GM18858 (cell line): ENCODE measurements around the gene VANGL1.
"Not testable (repeated sequence)": the region's sequence is repeated elsewhere in the genome, so short reads cannot be mapped to it uniquely, and the experiment has no call there.

Source experiments
- ATAC-seq: cut with Tn5 transposase; IDR thresholded peaks from one replicate; pipeline ENCODE4 v1.9.1; 2021; ENCODE audit not compliant: unreplicated experiment

VANGL1 gene

DNA sequence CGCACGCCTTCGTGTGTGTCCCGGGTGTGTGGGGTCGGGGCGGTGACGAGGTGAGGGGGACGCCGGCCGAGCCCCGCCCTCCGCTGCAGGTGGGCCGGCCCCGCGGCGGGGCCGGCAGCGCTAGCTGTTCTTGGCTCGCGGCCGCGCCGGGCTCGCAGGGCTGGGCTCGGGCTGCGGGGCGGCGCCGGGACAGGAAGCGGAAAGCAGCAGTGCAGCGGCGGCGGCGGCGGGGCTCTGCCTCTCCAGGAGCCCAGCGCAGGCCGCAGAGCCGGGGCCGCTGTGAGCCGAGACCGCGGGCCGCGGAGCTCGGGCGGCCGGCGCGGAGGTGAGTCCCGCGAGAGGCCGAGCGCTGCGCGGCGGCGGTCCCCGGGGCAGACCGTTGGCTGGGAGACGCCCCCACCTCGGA, at the start of gene VANGL1:
Gene VANGL1, plus strand, starts transcription at position 209 of the 406 bp plus-strand sequence. CDS start 9,444 bp downstream, outside the sequence.
- peak; percentile 48 for ATAC-seq

GRCh38 chr1:115592264-115592663, 49.5 kb upstream of the VANGL1 start:
- no peak for ATAC-seq

DNA sequence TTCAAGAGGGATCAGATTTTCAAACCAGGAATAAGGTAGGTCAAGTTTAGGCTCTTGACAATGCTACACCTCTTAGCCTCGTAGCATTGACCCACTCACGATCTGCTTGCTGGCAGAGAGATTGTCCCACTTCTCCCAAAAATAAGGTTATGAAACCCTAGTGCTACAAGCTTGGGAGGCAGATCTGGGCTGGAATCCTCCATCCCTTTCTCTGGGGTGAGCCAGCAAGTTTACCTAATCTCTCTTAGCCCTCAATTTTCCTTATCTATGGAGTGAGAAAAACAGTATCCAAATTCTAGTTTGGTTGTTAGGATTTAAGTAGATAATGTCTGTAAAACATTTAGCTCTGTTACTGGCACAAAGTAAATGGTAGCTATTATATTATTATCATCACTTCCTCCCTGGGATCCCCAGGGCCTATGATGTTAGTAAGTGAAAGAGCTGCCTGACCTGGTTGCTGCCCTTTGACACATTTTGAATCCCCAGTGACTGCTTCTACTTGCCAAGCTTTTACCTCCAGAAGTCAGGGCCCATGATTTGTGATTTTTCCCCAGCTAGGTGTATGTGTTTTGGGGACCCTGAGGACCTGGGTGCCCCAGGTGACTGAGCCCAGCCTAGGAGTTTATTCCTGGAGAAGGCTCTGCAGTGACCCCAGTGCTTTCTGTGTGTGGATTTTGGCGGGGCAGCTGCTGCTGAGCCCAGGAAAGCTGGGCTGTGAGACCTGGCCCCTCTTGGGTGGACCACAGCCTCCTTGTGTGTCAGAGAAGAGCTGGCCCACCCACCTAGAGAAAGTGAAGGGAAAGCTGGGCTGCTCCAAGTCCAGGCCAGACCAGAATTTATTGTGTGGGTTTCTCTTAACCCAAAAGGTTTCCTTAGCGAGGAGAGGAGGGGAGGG, 48.2 kb upstream of the VANGL1 start:
- no peak for ATAC-seq

GRCh38 chr1:115594600-115594999, 47.2 kb upstream of the VANGL1 start:
- no peak for ATAC-seq

- no peak for ATAC-seq
Observed at GRCh38 chr1:115595279-115596079, 46.3 kb upstream of the VANGL1 start.

DNA sequence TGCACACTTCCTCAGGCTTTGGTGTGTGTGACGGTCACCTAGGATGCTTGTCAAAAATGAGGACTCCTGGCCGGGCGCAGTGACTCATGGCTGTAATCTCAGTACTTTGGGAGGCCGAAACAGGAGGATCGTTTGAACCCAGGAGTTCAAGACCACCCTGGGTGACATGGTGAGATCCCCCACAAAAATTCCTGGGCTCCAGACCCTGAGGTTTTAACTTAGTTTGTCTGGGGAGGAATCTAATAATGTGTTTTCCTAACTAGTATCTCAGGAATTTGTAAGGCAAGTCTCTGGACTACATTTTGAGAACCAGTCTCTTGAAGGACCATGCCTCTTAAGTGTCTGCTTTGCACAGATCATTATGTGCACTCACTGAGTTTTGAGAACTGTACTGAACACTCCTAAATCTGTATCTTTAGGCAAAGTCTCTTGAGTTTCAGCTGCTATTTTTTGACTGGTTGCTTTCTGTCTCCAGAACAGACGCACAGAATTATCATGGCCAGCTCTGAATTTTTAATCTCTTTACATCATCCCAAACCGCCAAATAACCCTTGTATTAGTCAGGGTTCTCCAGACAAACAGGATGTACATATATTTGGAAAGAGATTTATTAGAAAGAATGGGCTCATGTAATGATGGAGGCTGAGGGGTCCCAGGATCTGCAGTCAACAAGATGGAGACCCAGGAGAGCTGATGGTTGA, 45.5 kb upstream of the VANGL1 start:
- ATAC-seq: no peak

- no peak for ATAC-seq
Observed at GRCh38 chr1:115604508-115604907, 37.3 kb upstream of the VANGL1 start.

- ATAC-seq: no peak
Observed at GRCh38 chr1:115606305-115606704, 35.5 kb upstream of the VANGL1 start.

- no peak for ATAC-seq
Observed at GRCh38 chr1:115609021-115609420, 32.7 kb upstream of the VANGL1 start.

DNA sequence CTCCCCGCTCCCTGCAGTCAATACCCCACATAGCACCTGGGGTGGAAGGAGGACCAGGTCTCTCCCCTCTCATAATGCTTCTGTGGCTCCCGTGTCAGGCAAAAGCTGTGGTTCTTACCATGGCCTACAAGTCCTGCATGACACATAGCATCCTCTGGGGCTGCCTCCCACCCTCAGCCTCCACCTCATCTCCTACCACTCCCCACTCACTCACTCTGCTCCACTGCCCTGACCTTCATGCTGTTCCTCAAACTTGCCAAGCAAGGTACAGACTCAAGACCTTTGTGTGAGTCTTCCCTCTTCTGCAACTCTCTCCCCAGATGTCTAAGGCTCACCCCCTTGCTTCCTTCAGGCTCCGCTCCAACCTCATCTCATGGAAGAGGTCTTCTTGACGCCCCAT, 28.0 kb upstream of the VANGL1 start:
- no peak for ATAC-seq

DNA sequence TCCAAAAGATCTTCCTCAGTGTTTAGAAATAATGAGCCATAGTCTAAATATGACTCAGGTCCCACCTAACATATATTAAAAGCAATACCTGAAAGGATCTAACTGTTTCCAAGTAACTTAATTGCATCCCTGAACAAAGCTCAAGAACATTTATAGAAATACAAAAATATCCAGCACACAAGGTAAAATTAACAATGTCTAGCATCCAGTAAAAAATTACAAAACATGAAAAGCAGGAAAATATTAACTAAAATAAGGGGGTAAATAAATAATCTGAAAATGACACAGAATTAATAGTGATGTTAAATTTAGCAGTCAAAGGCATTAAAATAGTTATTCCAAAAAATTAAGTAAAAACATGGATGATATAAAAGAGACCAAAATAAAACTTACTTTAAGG, 21.3 kb upstream of the VANGL1 start:
- ATAC-seq: no peak

DNA sequence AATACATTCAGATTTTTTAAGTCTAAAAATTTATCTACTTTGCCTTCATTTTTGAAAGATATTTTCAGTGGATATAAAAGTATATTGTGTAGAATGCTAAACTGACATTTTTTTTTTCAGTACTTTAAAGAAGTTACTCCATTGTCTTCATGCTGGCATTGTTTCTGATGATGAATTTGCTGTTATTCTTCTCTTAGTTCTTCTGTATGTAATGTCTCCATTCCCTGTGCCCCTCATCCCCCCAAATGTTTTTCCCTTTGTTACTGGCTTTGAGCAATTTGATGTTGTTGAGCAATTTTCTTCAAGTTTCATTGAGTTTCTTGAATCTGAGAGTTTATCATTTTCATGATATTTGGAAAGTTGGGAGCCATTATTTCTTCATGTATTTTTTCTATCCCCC, 20.8 kb upstream of the VANGL1 start:
- ATAC-seq: no peak

GRCh38 chr1:115624859-115625258, 16.9 kb upstream of the VANGL1 start:
- ATAC-seq: no peak

DNA sequence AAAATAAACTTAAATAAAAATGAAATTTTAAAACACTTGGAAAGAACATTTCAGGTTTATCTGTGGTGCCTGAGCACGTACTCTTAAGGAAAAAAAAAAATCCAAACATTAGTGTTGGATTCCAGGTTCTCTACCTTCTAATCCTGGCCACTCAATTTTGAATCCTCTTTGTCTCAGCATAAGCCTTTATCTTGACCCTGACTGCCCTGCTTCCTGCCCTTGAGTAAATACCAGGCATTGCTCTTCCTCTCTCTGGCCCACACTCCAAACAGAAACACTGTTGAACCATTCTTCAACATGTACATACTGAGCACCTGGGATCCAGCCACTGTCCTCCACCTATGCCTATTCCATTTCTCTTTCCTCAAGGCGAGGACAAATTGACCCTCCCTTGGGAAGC, 11.4 kb upstream of the VANGL1 start:
- no peak for ATAC-seq

DNA sequence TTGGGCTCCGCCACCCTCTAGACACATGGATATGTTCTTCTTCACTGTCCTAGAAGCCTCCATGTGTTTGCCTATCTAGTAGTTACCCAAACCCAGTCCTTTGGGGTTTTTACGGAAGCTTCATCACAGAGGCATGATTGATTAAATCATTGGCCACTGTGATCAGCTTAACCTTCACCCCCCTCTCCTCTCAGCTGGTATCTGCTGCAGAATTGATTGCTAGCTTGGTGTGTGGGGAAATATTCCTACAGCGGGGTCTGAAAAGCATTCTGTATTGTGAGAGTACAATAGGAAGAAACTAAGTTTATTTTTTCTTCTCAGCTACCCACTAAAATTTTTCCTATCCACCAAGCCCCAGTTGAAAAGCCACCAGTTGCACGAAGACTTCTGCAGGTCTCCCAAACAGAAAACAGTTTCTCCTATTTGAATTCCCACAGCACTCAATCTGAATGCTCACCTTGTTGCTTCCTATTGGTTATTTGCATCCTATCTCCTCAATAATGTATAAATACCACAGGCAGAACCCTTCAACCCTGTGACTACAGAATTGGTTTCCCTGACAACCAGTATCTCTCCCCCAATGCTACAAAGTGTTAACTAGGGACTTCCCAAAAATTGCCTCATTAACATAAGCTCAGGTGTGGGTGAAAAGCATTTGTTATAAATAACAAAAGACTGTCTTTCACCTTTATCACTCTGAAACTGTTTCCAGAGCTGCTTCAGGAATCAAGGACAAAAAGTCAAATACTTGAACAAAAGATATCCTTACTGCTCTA, 9.3 kb upstream of the VANGL1 start:
- ATAC-seq: no peak

GRCh38 chr1:115633606-115634005, 8.2 kb upstream of the VANGL1 start:
- not testable (repeated sequence) for ATAC-seq

DNA sequence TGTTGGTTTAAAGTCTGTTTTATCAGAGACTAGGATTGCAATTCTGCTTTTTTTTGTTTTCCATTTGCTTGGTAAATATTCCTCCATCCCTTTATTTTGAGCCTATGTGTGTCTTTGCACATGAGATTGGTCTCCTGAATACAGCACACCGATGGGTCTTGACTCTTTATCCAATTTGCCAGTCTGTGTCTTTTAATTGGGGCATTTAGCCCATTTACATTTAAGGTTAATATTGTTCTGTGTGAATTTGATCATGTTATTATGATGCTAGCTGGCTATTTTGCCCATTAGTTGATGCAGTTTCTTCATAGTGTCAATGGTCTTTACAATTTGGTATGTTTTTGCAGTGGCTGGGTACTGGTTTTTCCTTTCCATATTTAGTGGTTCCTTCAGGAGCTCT, 4.5 kb upstream of the VANGL1 start:
- not testable (repeated sequence) for ATAC-seq

GRCh38 chr1:115640384-115640783, 1.4 kb upstream of the VANGL1 start:
- no peak for ATAC-seq

DNA sequence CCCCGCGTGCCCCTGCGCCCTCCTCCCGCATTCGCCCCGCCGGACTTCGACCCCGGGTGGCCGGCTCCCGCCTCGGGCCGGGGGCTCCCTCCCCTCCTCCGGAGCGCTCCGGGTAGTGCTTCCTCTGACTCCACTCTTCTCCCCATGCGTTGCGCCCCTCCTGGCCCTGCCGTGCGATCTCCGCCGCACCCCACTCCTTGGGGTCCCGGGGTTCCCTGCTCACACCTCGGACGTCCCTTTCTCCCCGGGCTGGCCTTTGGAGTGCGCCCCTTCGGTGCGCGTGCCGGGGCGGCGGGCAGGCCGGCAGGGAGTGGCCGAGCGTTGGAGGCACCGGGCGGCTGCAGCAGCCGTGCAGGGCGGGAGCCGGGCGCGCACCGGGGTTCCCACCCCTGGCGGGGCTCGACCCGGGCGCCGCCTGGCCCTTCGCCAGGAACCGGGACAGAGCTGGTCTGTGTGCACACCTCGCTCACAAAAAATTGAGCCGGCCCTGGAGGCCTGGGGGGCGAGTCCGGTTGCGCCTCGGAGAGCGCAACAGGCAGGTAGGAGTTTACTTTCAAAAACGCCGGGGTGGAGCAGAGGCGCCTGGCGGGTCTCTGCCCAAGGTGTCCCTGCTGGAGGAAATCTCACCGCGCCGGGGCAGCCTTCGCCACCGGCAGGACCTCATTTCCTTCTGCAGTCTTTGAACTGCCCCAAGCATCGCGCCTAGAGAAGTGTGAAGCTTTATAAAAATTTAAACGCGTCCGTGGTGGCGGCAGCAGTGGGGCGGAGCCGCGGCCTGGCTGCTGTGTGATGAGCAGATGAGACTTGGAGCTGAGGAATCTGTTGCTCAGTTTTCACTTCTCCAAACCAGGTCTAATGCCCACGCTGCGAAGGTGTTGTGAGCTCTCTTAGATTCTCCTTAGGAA, 650 bp downstream of the VANGL1 start:
- ATAC-seq: peak; percentile 67

GRCh38 chr1:115643225-115643624, 1.5 kb downstream of the VANGL1 start:
- no peak for ATAC-seq
